ENCODE results near the gene ARL10. TPM values are rescaled to one million over a fixed set of nuclear protein-coding genes. Genes with fewer than 3 reads are reported as not detected.

Gene ARL10
- polyA plus RNA-seq, 1 donor (not counting 4 experiments of a cell fraction or from before 2014, with no cell fraction given): 1.6 TPM

DNA sequence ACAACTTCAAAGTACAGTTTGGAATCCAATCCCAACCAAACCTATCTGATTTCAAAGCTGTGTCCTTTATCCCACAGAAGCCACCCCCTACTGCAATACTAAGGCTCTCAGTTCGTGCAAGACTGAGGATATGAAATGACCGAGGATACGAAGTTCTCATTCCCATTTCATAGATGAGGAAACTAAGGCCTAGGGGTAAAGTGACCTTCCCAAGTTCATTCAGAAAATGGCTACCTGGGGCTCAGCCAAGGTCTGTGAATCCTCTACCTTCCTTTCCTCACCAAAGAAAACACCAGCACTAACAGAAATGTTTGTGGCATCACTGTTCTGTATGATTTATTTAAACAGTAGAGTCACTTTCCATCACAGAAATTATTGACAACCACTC lies 9.1 kb upstream of the ARL10 start:
- H3K36me3 ChIP-seq (ENCODE audit: control insufficient read depth in 2 of 2, extremely low read depth in 1 of 2, insufficient read depth in 2 of 2, low read length in 2 of 2): peaks cover 26 to 30% of the 10 kb centered on the region in 2 experiments
- peaks cover 75% of the 10 kb centered on the region for H3K79me2 ChIP-seq (ENCODE audit: control insufficient read depth, insufficient read depth, low read length)

DNA sequence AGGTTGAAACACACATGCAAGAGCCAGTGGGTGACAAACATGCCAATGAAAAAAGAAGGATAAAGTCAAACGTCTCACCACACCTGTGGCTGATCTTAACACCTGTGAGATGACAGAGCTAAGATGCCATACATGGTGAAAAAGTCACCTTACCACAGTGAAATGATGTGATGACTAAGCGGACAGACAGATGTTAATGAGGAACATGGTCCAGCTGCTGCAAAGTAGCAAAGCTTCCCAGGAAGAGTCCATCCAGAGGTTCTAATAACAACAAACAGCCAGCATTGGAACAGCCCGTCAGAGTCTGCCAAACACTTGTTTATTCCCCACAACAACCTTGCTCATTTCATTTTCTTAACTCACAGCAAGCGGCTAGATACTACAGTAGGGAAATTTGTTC lies 5.6 kb upstream of the ARL10 start:
- Histone ChIP-seq H3K4me1 (ENCODE audit: control insufficient read depth, extremely low read depth, insufficient read depth, low read length) (peaks cover 11% of the 10 kb centered on the region), H3K27me3 (ENCODE audit: control insufficient read depth, extremely low read depth, insufficient read depth, low read length) (no peaks in the 10 kb centered on the region), H3K9me1 (ENCODE audit: control insufficient read depth, extremely low read depth, insufficient read depth, low read length) (no peaks in the 10 kb centered on the region), H2AFZ (ENCODE audit: control insufficient read depth, low read length) (no peak overlapping the region), H3K9me3 (ENCODE audit: control insufficient read depth, low read depth, low read length) (no peaks in the 10 kb centered on the region), H3K27ac (ENCODE audit: control insufficient read depth, insufficient read depth, low read length) (no peak overlapping the region), H3K36me3 (ENCODE audit: control insufficient read depth in 2 of 2, extremely low read depth in 1 of 2, insufficient read depth in 2 of 2, low read length in 2 of 2) (peaks cover 16 to 18% of the 10 kb centered on the region in 2 experiments), H3K79me2 (ENCODE audit: control insufficient read depth, insufficient read depth, low read length) (peaks cover 60% of the 10 kb centered on the region), H4K20me1 (ENCODE audit: control insufficient read depth, extremely low read depth, insufficient read depth, low read length) (peaks cover 2% of the 10 kb centered on the region), H3K9ac (ENCODE audit: control insufficient read depth, extremely low read depth, insufficient read depth, low read length) (no peak overlapping the region), H3K4me2 (ENCODE audit: control insufficient read depth, extremely low read depth, insufficient read depth, low read depth, low read length) (peak overlapping the region; percentile 11), H3K4me3 (ENCODE audit: control insufficient read depth in 2 of 3, extremely low read depth in 1 of 3, insufficient read depth in 2 of 3, low read depth in 1 of 3, low read length in 3 of 3) (no peak overlapping the region)
- DNase-seq (ENCODE audit: low read depth, low spot score) (no peak), FAIRE-seq (no peak)
- dilution Hi-C loops (cut with MboI; ENCODE audit: extremely low pct_ligation_motif_present, low sequenced_read_pairs): no loop called here
- TF ChIP-seq EZH2 (IDR thresholded peaks at IDR 0.05; ENCODE audit: low read length): no peak
- TF ChIP-seq, protein P1, sequence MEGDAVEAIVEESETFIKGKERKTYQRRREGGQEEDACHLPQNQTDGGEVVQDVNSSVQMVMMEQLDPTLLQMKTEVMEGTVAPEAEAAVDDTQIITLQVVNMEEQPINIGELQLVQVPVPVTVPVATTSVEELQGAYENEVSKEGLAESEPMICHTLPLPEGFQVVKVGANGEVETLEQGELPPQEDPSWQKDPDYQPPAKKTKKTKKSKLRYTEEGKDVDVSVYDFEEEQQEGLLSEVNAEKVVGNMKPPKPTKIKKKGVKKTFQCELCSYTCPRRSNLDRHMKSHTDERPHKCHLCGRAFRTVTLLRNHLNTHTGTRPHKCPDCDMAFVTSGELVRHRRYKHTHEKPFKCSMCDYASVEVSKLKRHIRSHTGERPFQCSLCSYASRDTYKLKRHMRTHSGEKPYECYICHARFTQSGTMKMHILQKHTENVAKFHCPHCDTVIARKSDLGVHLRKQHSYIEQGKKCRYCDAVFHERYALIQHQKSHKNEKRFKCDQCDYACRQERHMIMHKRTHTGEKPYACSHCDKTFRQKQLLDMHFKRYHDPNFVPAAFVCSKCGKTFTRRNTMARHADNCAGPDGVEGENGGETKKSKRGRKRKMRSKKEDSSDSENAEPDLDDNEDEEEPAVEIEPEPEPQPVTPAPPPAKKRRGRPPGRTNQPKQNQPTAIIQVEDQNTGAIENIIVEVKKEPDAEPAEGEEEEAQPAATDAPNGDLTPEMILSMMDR (optimal IDR thresholded peaks at IDR 0.05 in 1 of 3, IDR thresholded peaks at IDR 0.05 in 1 of 3, conservative IDR thresholded peaks at IDR 0.05 in 1 of 3; ENCODE audit: extremely low read depth in 1 of 3, insufficient read depth in 2 of 3, low read length in 3 of 3): no peak

More for the DNA sequence above, 9.1 kb upstream of the ARL10 start:
- H3K4me1 ChIP-seq (ENCODE audit: control insufficient read depth, extremely low read depth, insufficient read depth, low read length): peaks cover 6% of the 10 kb centered on the region
- DNase-seq (ENCODE audit: low read depth, low spot score) (no peak), FAIRE-seq (no peak)
- no peaks in the 10 kb centered on the region for H3K27me3 ChIP-seq (ENCODE audit: control insufficient read depth, extremely low read depth, insufficient read depth, low read length)
- H3K4me2 ChIP-seq (ENCODE audit: control insufficient read depth, extremely low read depth, insufficient read depth, low read depth, low read length): no peak overlapping the region
- no peak overlapping the region for H3K4me3 ChIP-seq (ENCODE audit: control insufficient read depth in 2 of 3, extremely low read depth in 1 of 3, insufficient read depth in 2 of 3, low read depth in 1 of 3, low read length in 3 of 3)
- peaks cover 2% of the 10 kb centered on the region for H4K20me1 ChIP-seq (ENCODE audit: control insufficient read depth, extremely low read depth, insufficient read depth, low read length)
- TF ChIP-seq EZH2 (IDR thresholded peaks at IDR 0.05; ENCODE audit: low read length): no peak
- TF ChIP-seq, protein P1 (optimal IDR thresholded peaks at IDR 0.05 in 1 of 3, IDR thresholded peaks at IDR 0.05 in 1 of 3, conservative IDR thresholded peaks at IDR 0.05 in 1 of 3; ENCODE audit: extremely low read depth in 1 of 3, insufficient read depth in 2 of 3, low read length in 3 of 3): no peak
- H3K9me1 ChIP-seq (ENCODE audit: control insufficient read depth, extremely low read depth, insufficient read depth, low read length): no peaks in the 10 kb centered on the region
- H2AFZ ChIP-seq (ENCODE audit: control insufficient read depth, low read length): no peak overlapping the region
- no peak overlapping the region for H3K27ac ChIP-seq (ENCODE audit: control insufficient read depth, insufficient read depth, low read length)
- dilution Hi-C loops (cut with MboI; ENCODE audit: extremely low pct_ligation_motif_present, low sequenced_read_pairs): no loop called here
- no peak overlapping the region for H3K9ac ChIP-seq (ENCODE audit: control insufficient read depth, extremely low read depth, insufficient read depth, low read length)
- H3K9me3 ChIP-seq (ENCODE audit: control insufficient read depth, low read depth, low read length): no peaks in the 10 kb centered on the region

Measured in keratinocyte (primary cell).